HEK293 (cell line): ENCODE measurements around the gene DEDD2.
A peak's percentile ranks its signal among the peaks of the same experiment; 100 is the strongest.

Experiments used
- CTCF ChIA-PET: fragments of 350-600 bp; formaldehyde crosslinking; extraction: SDS; loops from one replicate; lab custom pipeline; 2021; ENCODE audit warnings: antibody characterized with exemption; lab: Yijun Ruan, JAX
- POLR2A ChIA-PET: fragments of 300-600 bp; formaldehyde crosslinking; extraction: SDS; loops from one replicate; lab custom pipeline; 2020; ENCODE audit warnings: antibody characterized with exemption, inconsistent platforms; lab: Yijun Ruan, JAX
- H3K27ac ChIP-seq: fragments of 200-500 bp; sonication (Bioruptor generic); 2 replicates; pipeline ENCODE4 v1.5.1; 2014; ENCODE audit warnings: low read depth, low read length, control low read depth, inconsistent platforms; ENCODE audit errors: extremely low read depth
- H3K36me3 ChIP-seq, 2 experiments: fragments of 200-500 bp in 1 of 2; sonication (Bioruptor generic) in 1 of 2; 1 replicate in 1 of 2; 2 replicates in 1 of 2; pipeline ENCODE4 v1.5.1; 2014 to 2017; ENCODE audit warnings: inconsistent platforms in 2 of 2, low read length in 2 of 2; ENCODE audit not compliant: control insufficient read depth in 2 of 2, insufficient read depth in 1 of 2
- H3K4me1 ChIP-seq: fragments of 200-500 bp; sonication (Bioruptor generic); 2 replicates; pipeline ENCODE4 v1.5.1; 2014; ENCODE audit warnings: mild to moderate bottlenecking, low read length, inconsistent platforms; ENCODE audit not compliant: control insufficient read depth, insufficient read depth
- H3K4me3 ChIP-seq: 2 replicates; pipeline ENCODE4 v1.5.1; 2011; ENCODE audit warnings: low read depth, mild to moderate bottlenecking, control low read depth, low read length, moderate library complexity
- H3K9me3 ChIP-seq: fragments of 200-500 bp; sonication (Bioruptor generic); 2 replicates; pipeline ENCODE4 v1.5.1; 2014; ENCODE audit warnings: low read depth, low read length, inconsistent platforms; ENCODE audit not compliant: control insufficient read depth, insufficient read depth
- FEZF1 ChIP-seq: fragments of 450-650 bp; formaldehyde crosslinking; IDR thresholded peaks from 2 replicates; pipeline ENCODE4 v1.5.1; 2016; ENCODE audit warnings: missing biosample characterization, missing genetic modification characterization
- ZBTB17 ChIP-seq: fragments of 450-650 bp; formaldehyde crosslinking; IDR thresholded peaks from 2 replicates; pipeline ENCODE4 v1.5.1; 2016; ENCODE audit warnings: missing biosample characterization, missing genetic modification characterization
- ZBTB49 ChIP-seq: fragments of 450-650 bp; formaldehyde crosslinking; IDR thresholded peaks from 2 replicates; pipeline ENCODE4 v1.5.1; 2016; ENCODE audit warnings: missing biosample characterization, missing genetic modification characterization, low read depth
- ZEB2 ChIP-seq: fragments of 450-650 bp; formaldehyde crosslinking; IDR thresholded peaks from 2 replicates; pipeline ENCODE4 v1.5.1; 2016; ENCODE audit warnings: missing biosample characterization, missing genetic modification characterization
- ZFHX2 ChIP-seq: fragments of 450-650 bp; formaldehyde crosslinking; conservative IDR thresholded peaks from 2 replicates; pipeline ENCODE4 v1.5.1; 2016; ENCODE audit warnings: missing biosample characterization, missing genetic modification characterization
- ZNF148 ChIP-seq: fragments of 450-650 bp; formaldehyde crosslinking; IDR thresholded peaks from 2 replicates; pipeline ENCODE4 v1.5.0; 2017; ENCODE audit warnings: missing biosample characterization, missing genetic modification characterization, borderline replicate concordance
- ZNF18 ChIP-seq: fragments of 450-650 bp; formaldehyde crosslinking; IDR thresholded peaks from 2 replicates; pipeline ENCODE4 v1.5.1; 2016; ENCODE audit warnings: missing biosample characterization, missing genetic modification characterization
- ZNF645 ChIP-seq: fragments of 450-650 bp; formaldehyde crosslinking; IDR thresholded peaks from 2 replicates; pipeline ENCODE4; 2016; ENCODE audit warnings: missing biosample characterization, missing genetic modification characterization
- ZNF692 ChIP-seq: fragments of 450-650 bp; formaldehyde crosslinking; IDR thresholded peaks from 2 replicates; pipeline ENCODE4 v1.5.1; 2016; ENCODE audit warnings: missing biosample characterization, missing genetic modification characterization
- ZNF837 ChIP-seq: fragments of 450-650 bp; formaldehyde crosslinking; IDR thresholded peaks from 2 replicates; pipeline ENCODE4 v1.5.1; 2016; ENCODE audit warnings: missing biosample characterization, missing genetic modification characterization

Gene DEDD2

GRCh38 chr19:42232435-42232834, 15.0 kb upstream of the DEDD2 start:
- Histone ChIP-seq H3K4me1 (no peaks in the 10 kb centered on the region), H3K9me3 (no peaks in the 10 kb centered on the region), H3K4me3 (no peak overlapping the region), H3K27ac (peak overlapping the region; percentile 46; the same call in 1 of the 2 replicates), H3K36me3 (peaks cover 90 to 94% of the 10 kb centered on the region in 2 experiments)
- ChIA-PET CTCF (interaction anchor here (0.6 to 2.3 kb wide), 2 partner anchors 47 to 63 kb away, joined by 3 to 6 read pairs; no protein-coding TSS in a partner anchor), POLR2A (interaction anchor here (0.7 to 4.0 kb wide), 7 partner anchors 9 to 70 kb away, joined by 3 to 36 read pairs (median 3); partner anchors contain the start of genes GSK3A, PAFAH1B3 and ZNF526)
- TF ChIP-seq ZBTB17 (tag by site-specific recombination) (0 out of 2 replicates have a peak, but pooled peaks have one; percentile 30), ZFHX2 (tag by site-specific recombination) (peak; percentile 33), ZNF148 (tag by site-specific recombination) (no peak)

GRCh38 chr19:42230571-42230970, 13.1 kb upstream of the DEDD2 start:
- H3K36me3 ChIP-seq = peaks cover 87 to 95% of the 10 kb centered on the region in 2 experiments
- H3K9me3 ChIP-seq = no peaks in the 10 kb centered on the region
- CTCF ChIA-PET = interaction anchor here (0.6 to 2.5 kb wide), 4 partner anchors 10 to 49 kb away, joined by 3 to 11 read pairs (median 5); partner anchors contain the start of gene ZNF526
- H3K27ac ChIP-seq = peak overlapping the region; percentile 36; the same call in 1 of the 2 replicates
- no peak for TF ChIP-seq ZNF18 (tag by site-specific recombination)
- TF ChIP-seq FEZF1 (tag by site-specific recombination) = no peak
- TF ChIP-seq ZEB2 = no peak
- TF ChIP-seq ZNF837 (tag by site-specific recombination) = no peak
- TF ChIP-seq ZNF692 = 0 out of 2 replicates have a peak, but pooled peaks have one; percentile 13
- TF ChIP-seq ZBTB49 (tag by site-specific recombination) = no peak
- no peak for TF ChIP-seq ZNF645 (tag by site-specific recombination)
- TF ChIP-seq, all 188 proteins: peak for 1
- no peak overlapping the region for H3K4me3 ChIP-seq
- H3K4me1 ChIP-seq = no peaks in the 10 kb centered on the region
- POLR2A ChIA-PET = interaction anchor here (0.6 to 3.9 kb wide), 7 partner anchors 9 to 151 kb away, joined by 3 to 32 read pairs (median 7); partner anchors contain the start of genes DEDD2, GSK3A and ZNF526
